IMR-90 (cell line): ENCODE measurements around the gene DDX20.

ENCODE experiments used
- BHLHE40 ChIP-seq: fragments of 150-350 bp; IDR thresholded peaks from 2 replicates; pipeline ENCODE4 v1.6.1; 2016; ENCODE audit warnings: mild to moderate bottlenecking, low read depth, low read length
- CTCF ChIP-seq: conservative IDR thresholded peaks from 2 replicates; pipeline ENCODE4 v1.5.1; 2012; ENCODE audit warnings: mild to moderate bottlenecking, low read depth, low read length, improper control_type of control experiment
- MXI1 ChIP-seq: IDR thresholded peaks from 2 replicates; pipeline ENCODE4 v1.6.1; 2012; ENCODE audit warnings: low read depth, mild to moderate bottlenecking, low read length, moderate library complexity, borderline replicate concordance
- POLR2A ChIP-seq: IDR thresholded peaks from 2 replicates; pipeline ENCODE4 v1.6.1; 2012; ENCODE audit warnings: mild to moderate bottlenecking, low read depth, low read length

- TF ChIP-seq POLR2A (no peak), CTCF (no peak), BHLHE40 (no peak), MXI1 (no peak)
These were observed 21.7 kb upstream of the DDX20 start for GRCh38 chr1:111733992-111734341.
